Activated CD4-positive, alpha-beta memory T cell treated with anti-CD3 and anti-CD28 coated beads, Interleukin-2, amount 10 ng/mL, durations not matched to agents 7 days and 5 days (primary cell): ENCODE results near the gene PGAM2. TPM values are rescaled to one million over a fixed set of nuclear protein-coding genes. Genes with fewer than 3 reads are reported as not detected.

ENCODE experiments used
- total RNA-seq, 2 experiments: library from RNA; stranded (reverse); gene quantifications; one replicate each; pipeline ENCODE4 v1.2.3, GENCODE V29; 2021

Gene PGAM2
- total RNA-seq, 2 experiments from 2014 or later: 0.43 TPM; not detected in 1

Other genes with a start within 250 kb of the PGAM2 start
- gene MRPS24, start 196.1 kb downstream of the PGAM2 start, total RNA-seq: 10 to 100 TPM; 74.6 to 76.5 TPM
- 10 to 100 TPM; 19.8 to 20.1 TPM for gene URGCP, start 159.0 kb downstream of the PGAM2 start, total RNA-seq
- 1 to 10 TPM; 5.3 to 6.8 TPM for gene UBE2D4, start 139.1 kb downstream of the PGAM2 start, total RNA-seq
- not detected for gene SPDYE1, start 67.7 kb downstream of the PGAM2 start, total RNA-seq
- gene DBNL, start 20.9 kb downstream of the PGAM2 start, total RNA-seq: 100 to 1,000 TPM; 175 to 176 TPM
- 10 to 100 TPM; 29.4 to 30.7 TPM for gene POLM, start 17.0 kb upstream of the PGAM2 start, total RNA-seq
- under 1 TPM; 0.30 to 0.38 TPM for gene AEBP1, start 38.8 kb upstream of the PGAM2 start, total RNA-seq
- gene POLD2, start 58.0 kb upstream of the PGAM2 start, total RNA-seq: 10 to 100 TPM; 82.3 to 84.6 TPM
- gene MYL7, start 75.8 kb upstream of the PGAM2 start, total RNA-seq: not detected
- gene GCK, start 123.9 kb upstream of the PGAM2 start, total RNA-seq: not detected
- gene YKT6, start 135.4 kb upstream of the PGAM2 start, total RNA-seq: 10 to 100 TPM; 59.1 to 60.9 TPM